SK-N-MC (cell line): ENCODE results near the gene IFI27L1.

Source experiments
- DNase-seq: peaks from one replicate; pipeline ENCODE4 v3.0.0-alpha.2; 2011; ENCODE audit warnings: low read depth, low spot score
- H3K27ac ChIP-seq: fragments of 200-600 bp; sonication (generic); 2 replicates; pipeline ENCODE4 v1.5.1; 2016; ENCODE audit warnings: mixed run types
- H3K36me3 ChIP-seq: fragments of 200-600 bp; sonication (generic); 2 replicates; pipeline ENCODE4 v1.6.1; 2017; ENCODE audit warnings: antibody characterized with exemption, low read length, mixed read lengths; ENCODE audit not compliant: insufficient read depth
- H3K4me3 ChIP-seq: fragments of 200-600 bp; sonication (generic); 2 replicates; pipeline ENCODE4 v1.5.1; 2016
- H3K9ac ChIP-seq: fragments of 200-600 bp; sonication (generic); 2 replicates; pipeline ENCODE4 v1.8.0; 2017; ENCODE audit warnings: mixed run types, mixed read lengths; ENCODE audit not compliant: insufficient read length
- H3K9me3 ChIP-seq: fragments of 200-600 bp; sonication (generic); 2 replicates; pipeline ENCODE4 v1.6.1; 2017; ENCODE audit warnings: low read depth, mild to moderate bottlenecking, antibody characterized with exemption, low read length, moderate library complexity, mixed read lengths
- EZH2 ChIP-seq: fragments of 200-600 bp; sonication (generic); IDR thresholded peaks from one replicate; pipeline ENCODE4 v1.6.1; 2017; ENCODE audit warnings: antibody characterized with exemption
- FOXP2 ChIP-seq: optimal IDR thresholded peaks from 2 replicates; pipeline ENCODE3; 2011; ENCODE audit warnings: mild to moderate bottlenecking, moderate library complexity; ENCODE audit not compliant: insufficient read depth; ENCODE audit errors: extremely low read length, control extremely low read depth
- POLR2AphosphoS5 ChIP-seq: IDR thresholded peaks from 2 replicates; pipeline ENCODE4 v1.6.1; 2012; ENCODE audit warnings: mild to moderate bottlenecking, low read depth, low read length, borderline replicate concordance

Gene IFI27L1

DNA sequence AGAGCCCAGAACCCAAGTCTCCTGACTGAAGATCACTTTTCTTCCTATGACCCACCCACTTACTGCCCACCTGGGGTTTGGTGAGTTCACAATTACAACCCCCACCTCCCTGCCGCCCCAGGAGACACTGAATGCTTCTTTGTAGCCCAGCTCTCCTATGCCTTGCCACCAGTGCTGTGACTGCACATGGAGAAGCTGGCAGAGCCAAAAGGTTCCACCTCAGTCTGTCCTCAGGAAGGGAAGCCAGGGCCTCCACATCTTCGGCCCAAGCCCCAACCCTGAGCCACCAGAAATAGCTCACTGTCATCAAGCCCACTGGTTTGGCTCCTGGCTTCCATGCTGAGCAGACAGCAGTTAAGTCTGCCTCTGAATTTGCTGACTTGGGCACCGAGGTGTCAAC lies 29.3 kb upstream of the IFI27L1 start:
- no peak for DNase-seq
- TF ChIP-seq EZH2 (no peak), POLR2AphosphoS5 (no peak), FOXP2 (no peak)
- no peak overlapping the region for H3K27ac ChIP-seq
- no peak overlapping the region for H3K4me3 ChIP-seq
- no peaks in the 10 kb centered on the region for H3K9me3 ChIP-seq
- H3K9ac ChIP-seq, result no peak overlapping the region
- peaks cover 91% of the 10 kb centered on the region for H3K36me3 ChIP-seq

DNA sequence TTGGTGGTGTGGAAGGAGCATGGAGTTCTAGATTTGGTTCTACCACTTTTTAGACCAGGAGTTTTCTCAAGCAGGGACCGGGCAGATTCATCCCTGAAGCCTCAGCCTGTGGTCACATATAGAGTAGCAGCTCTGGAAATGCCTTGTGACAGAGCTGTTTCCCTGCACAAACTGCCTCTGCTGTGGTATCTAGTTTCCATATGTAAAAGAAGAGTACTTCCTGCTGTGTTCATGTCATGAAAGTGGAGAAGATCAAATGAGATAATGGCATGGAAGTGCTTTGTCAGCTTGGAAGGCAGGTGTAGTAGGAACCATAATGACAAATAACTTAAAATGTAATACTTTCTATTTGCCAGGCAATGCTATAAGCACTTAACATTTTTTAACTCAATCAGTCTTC lies 28.9 kb upstream of the IFI27L1 start:
- peaks cover 92% of the 10 kb centered on the region for H3K36me3 ChIP-seq
- TF ChIP-seq FOXP2 (no peak), EZH2 (no peak)
- H3K9me3 ChIP-seq, result no peaks in the 10 kb centered on the region
- no peak overlapping the region for H3K27ac ChIP-seq
- no peak for DNase-seq
- no peak overlapping the region for H3K9ac ChIP-seq
- H3K4me3 ChIP-seq, result no peak overlapping the region

DNA sequence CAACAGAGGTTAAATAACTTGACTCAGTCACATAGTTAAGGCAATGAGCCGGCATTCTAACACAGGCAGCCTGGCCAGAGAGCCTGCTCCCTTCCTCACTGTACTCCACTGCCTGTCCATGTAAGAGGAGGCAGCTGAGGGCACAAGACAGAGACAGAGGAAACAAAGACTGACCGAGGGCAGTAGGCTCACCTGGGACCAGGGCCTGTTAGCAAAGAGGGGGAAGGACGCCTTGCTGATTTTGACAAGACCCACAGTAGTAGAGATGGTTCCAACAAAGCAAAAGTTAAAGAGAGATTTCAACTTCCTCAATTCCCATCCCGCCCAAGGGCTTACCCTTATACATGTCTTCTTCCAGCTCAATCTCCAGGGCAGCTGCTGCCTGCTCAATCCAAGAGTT lies 28.4 kb upstream of the IFI27L1 start:
- no peak overlapping the region for H3K27ac ChIP-seq

GRCh38 chr14:94054401-94054800 lies 26.7 kb upstream of the IFI27L1 start:
- H3K36me3 ChIP-seq, result peaks cover 92% of the 10 kb centered on the region

More for the DNA sequence above, 28.4 kb upstream of the IFI27L1 start:
- DNase-seq, result no peak
- no peak for TF ChIP-seq EZH2
- no peak overlapping the region for H3K9ac ChIP-seq
- peaks cover 91% of the 10 kb centered on the region for H3K36me3 ChIP-seq
- no peak overlapping the region for H3K4me3 ChIP-seq
- no peaks in the 10 kb centered on the region for H3K9me3 ChIP-seq

DNA sequence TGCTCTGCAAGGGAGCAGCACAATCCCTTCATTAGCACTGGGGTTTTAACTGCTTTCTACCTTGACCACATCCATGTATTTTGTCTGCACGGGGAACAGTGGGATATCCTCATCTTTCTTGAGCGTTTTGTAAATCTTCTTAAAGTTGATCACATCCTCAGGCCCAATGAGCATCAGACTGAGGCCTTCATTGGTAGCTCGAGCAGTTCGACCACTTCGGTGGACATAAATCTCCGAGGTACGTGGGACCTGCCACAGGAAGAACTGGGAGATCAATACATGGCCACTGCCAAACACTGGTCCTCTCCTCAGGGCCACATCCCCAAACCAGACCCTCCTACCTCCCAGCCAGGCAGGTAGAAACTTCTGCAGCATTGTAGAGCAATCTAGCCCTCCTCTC lies 26.2 kb upstream of the IFI27L1 start:
- TF ChIP-seq FOXP2, result no peak
- TF ChIP-seq EZH2, result no peak
- TF ChIP-seq POLR2AphosphoS5, result no peak
- Histone ChIP-seq H3K27ac (no peak overlapping the region), H3K4me3 (no peak overlapping the region), H3K9me3 (no peaks in the 10 kb centered on the region), H3K9ac (no peak overlapping the region), H3K36me3 (peaks cover 92% of the 10 kb centered on the region)
- no peak for DNase-seq

More at GRCh38 chr14:94054401-94054800, 26.7 kb upstream of the IFI27L1 start:
- Histone ChIP-seq H3K27ac (no peak overlapping the region), H3K9ac (no peak overlapping the region), H3K9me3 (no peaks in the 10 kb centered on the region), H3K4me3 (no peak overlapping the region)
- no peak for TF ChIP-seq POLR2AphosphoS5
- TF ChIP-seq FOXP2, result no peak
- TF ChIP-seq EZH2, result no peak
- DNase-seq, result no peak

DNA sequence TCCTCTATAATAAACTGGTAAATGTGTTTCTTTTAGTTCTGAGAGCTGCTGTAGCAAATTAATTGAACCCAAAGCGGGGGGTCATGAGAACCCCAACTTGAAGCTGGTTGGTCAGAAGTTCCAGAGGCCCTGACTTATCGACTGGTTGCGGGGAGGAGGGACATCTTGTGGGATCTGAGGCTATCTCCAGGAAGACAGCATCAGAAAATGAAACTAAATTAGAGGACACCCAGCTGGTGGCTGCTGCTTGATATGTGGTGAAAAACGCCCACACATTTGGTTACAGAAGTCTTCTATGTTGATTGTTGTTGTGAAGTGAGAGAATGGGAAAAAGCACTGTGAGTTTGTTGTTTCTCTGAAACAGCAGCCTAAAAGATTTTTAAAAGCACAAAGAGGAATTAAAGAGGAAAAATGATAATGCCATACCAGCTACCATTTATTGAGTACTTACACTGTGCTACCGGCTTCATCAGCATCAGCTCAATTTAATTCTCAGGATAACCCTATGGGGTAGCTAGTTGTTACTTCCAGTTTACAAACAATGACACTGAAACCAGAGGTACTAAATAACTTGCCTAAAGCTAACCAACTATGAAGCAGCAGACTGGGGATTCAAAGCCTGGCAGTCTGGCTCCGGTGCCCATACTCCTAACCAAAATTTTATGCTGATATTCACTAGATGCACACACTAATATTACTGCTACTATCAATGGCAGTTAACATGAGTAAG lies 24.4 kb upstream of the IFI27L1 start:
- no peaks in the 10 kb centered on the region for H3K9me3 ChIP-seq
- no peak for DNase-seq
- TF ChIP-seq EZH2, result no peak
- no peak for TF ChIP-seq POLR2AphosphoS5
- TF ChIP-seq FOXP2, result no peak
- peaks cover 92% of the 10 kb centered on the region for H3K36me3 ChIP-seq
- H3K4me3 ChIP-seq, result no peak overlapping the region
- no peak overlapping the region for H3K27ac ChIP-seq
- H3K9ac ChIP-seq, result no peak overlapping the region

- H3K4me3 ChIP-seq, result no peak overlapping the region
- H3K27ac ChIP-seq, result no peak overlapping the region
- no peak for DNase-seq
- TF ChIP-seq EZH2 (no peak), POLR2AphosphoS5 (no peak), FOXP2 (no peak)
- H3K9ac ChIP-seq, result no peak overlapping the region
- no peaks in the 10 kb centered on the region for H3K9me3 ChIP-seq
- H3K36me3 ChIP-seq, result peaks cover 93% of the 10 kb centered on the region
Observed at GRCh38 chr14:94058128-94058673, 22.9 kb upstream of the IFI27L1 start.

DNA sequence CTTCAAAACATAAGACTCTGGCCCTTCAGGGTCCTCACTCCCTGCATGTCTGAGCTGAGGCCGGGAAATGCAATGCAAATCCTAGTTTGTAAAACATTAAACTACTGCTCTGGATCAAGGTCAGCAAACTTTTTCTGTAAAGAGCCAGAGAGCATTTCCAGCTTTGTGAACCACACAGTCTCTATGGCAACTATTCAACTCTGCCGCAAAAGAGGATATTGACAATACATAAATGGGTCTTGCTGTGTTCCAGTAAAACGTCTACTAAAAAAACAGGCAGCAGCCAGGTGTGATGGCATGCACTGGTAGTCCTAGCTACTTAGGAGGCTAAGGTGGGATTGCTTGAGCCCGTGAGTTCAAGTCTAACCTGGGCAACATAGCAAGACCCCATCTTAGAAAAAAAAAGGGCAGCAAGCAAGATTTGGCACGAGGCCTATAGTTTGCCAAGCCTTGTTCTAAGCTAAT lies 22.4 kb upstream of the IFI27L1 start:
- H3K9ac ChIP-seq, result no peak overlapping the region
- H3K36me3 ChIP-seq, result peaks cover 95% of the 10 kb centered on the region
- no peaks in the 10 kb centered on the region for H3K9me3 ChIP-seq
- TF ChIP-seq FOXP2, result no peak
- TF ChIP-seq EZH2, result no peak
- TF ChIP-seq POLR2AphosphoS5, result no peak
- no peak for DNase-seq
- no peak overlapping the region for H3K4me3 ChIP-seq
- H3K27ac ChIP-seq, result no peak overlapping the region

- H3K4me3 ChIP-seq, result no peak overlapping the region
- H3K36me3 ChIP-seq, result peaks cover 82% of the 10 kb centered on the region
- no peak overlapping the region for H3K27ac ChIP-seq
- H3K9me3 ChIP-seq, result no peaks in the 10 kb centered on the region
- TF ChIP-seq FOXP2 (no peak), POLR2AphosphoS5 (no peak), EZH2 (no peak)
- DNase-seq, result no peak
- H3K9ac ChIP-seq, result no peak overlapping the region
Observed at GRCh38 chr14:94059998-94060397, 21.1 kb upstream of the IFI27L1 start.
